HG02943 (cell line): ENCODE measurements around the gene MAGEC1.
"Not testable (repeated sequence)": the region's sequence is repeated elsewhere in the genome, so short reads cannot be mapped to it uniquely, and the experiment has no call there.

Experiments used
- ATAC-seq: cut with Tn5 transposase; IDR thresholded peaks from one replicate; pipeline ENCODE4 v1.9.1; 2021; ENCODE audit warnings: mild to moderate bottlenecking, low read depth, moderate library complexity; ENCODE audit not compliant: unreplicated experiment

MAGEC1 gene, protein sequence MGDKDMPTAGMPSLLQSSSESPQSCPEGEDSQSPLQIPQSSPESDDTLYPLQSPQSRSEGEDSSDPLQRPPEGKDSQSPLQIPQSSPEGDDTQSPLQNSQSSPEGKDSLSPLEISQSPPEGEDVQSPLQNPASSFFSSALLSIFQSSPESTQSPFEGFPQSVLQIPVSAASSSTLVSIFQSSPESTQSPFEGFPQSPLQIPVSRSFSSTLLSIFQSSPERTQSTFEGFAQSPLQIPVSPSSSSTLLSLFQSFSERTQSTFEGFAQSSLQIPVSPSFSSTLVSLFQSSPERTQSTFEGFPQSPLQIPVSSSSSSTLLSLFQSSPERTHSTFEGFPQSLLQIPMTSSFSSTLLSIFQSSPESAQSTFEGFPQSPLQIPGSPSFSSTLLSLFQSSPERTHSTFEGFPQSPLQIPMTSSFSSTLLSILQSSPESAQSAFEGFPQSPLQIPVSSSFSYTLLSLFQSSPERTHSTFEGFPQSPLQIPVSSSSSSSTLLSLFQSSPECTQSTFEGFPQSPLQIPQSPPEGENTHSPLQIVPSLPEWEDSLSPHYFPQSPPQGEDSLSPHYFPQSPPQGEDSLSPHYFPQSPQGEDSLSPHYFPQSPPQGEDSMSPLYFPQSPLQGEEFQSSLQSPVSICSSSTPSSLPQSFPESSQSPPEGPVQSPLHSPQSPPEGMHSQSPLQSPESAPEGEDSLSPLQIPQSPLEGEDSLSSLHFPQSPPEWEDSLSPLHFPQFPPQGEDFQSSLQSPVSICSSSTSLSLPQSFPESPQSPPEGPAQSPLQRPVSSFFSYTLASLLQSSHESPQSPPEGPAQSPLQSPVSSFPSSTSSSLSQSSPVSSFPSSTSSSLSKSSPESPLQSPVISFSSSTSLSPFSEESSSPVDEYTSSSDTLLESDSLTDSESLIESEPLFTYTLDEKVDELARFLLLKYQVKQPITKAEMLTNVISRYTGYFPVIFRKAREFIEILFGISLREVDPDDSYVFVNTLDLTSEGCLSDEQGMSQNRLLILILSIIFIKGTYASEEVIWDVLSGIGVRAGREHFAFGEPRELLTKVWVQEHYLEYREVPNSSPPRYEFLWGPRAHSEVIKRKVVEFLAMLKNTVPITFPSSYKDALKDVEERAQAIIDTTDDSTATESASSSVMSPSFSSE

DNA sequence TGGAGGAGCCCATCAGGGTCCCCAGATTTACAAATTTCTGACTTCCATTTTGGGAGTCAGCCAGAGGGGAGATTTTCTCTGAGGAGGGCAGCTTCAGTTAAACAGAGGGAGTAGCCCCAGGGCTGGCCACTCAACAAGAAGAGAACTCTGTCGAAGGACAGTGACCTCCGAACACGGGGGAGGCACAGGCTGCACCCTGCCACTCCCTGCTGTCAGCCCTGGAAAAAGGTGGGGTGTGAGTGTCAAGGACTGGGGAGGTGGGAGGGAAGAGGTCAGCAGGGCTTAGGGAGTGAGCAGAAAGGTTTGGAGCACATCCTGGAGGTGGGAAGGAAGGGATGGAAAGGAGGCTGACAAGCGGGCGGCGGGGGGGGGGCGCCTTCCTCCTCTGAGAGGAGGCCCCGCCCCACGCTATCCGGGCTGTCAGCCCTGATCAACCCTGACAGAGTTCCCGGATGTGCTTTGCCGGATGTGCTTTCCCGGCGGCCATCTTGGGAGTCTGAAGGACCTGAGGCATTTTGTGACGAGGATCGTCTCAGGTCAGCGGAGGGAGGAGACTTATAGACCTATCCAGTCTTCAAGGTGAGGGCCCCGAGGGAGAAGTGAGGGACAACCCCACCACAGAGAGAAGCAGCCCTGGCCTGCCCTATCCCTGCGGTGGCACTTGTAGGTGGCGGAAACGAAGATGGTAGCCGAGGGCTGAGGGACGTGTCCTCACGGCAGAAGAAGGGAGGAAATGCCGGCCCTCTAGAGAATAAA, at the start of gene MAGEC1:
TSS of gene MAGEC1 (plus strand) at position 495 of the 756 bp plus-strand sequence. CDS start 1,179 bp downstream, outside the sequence.
- ATAC-seq: no peak

DNA sequence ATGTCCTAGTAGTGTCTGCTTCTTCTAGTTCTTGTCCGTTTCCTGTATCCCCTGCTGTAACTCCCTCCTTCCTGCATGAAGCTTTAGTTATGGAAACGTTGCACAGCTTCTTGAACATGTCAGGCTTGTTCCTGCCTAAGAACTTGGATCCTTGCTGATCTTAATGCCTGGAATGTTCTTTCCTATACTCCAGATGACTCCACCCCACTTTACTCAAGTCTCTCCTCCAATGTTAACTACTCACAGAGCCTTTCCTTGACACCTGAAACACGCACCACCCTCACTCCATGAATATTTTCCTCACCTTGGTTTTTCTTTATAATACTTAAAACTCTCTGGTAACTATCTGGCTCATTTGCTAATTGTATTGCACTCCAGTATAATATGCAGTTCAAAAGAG, 46.2 kb upstream of the MAGEC1 start:
- ATAC-seq: no peak

DNA sequence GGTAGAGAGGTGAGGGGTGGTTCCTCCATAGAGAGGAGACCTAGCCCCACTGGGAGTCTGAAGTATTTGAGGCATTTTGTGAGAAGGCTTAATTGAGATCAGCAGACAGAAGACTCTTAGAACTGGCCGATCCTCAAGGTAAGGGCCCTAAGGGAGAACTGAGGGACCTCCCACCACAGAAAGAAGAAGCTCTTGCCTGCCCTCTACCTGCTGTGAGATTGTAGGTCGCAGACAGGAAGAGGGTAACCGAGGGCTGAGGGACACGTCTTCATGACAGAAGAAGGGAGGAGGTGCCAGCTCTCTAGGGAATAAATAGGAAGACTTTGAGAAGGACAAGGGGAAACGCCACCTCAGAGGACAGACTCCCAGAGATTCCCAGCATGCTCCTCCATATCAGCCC, 24.1 kb upstream of the MAGEC1 start:
- ATAC-seq: no peak

DNA sequence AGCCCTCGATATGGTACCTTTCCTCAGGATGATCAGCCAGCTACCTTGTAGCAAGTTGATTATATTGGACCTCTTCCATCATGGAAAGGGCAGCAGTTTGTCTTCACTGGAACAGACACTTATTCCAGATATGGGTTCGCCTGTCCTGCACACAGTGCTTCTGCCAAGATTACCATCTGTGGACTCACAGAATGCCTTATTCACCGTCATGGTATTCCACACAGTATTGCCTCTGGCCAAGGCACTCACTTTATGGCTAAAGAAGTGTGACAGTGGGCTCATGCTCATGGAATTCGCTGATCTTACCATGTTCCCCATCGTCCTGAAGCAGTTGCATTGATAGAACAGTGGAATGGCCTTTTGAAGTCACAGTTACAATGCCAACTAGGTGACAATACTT, 14.9 kb upstream of the MAGEC1 start:
- not testable (repeated sequence) for ATAC-seq

DNA sequence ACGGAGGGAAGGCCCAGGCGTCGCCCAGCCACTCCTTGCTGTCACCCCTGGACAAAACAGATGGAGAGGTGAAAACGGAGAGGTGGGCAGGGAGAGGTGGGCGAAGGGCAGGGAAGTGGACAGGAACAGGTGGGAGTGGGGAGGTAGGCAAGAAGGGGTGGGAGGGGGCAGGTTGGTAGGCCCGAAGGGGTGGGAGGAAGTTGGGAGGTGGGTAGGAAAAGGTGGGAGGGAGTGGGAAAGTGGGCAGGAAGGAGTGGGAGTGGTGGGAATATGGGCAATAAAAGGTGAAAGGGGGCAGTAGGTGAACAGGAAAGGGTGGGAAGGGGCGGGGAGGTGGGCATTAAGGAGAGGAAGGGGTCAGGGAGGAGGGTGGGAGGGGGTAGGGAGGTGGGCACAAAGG, 9.0 kb upstream of the MAGEC1 start:
- no peak for ATAC-seq

DNA sequence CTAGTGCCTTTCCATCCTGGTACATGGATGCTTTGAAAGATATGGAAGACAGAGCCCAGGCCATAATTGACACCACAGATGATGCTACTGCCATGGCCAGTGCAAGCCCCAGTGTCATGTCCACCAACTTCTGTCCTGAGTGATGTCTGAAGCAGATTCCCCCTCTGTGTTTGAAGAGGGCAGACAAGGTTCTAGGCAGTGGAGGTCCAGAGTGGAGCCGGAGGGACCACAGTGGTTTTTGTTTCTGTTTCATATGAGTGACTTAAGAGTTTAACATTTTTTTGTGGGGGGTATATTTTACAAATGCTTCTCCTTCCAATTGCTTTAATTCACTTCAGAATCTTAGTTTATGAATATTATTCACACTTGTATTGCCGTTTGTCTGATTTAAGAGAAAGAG, 6.0 kb upstream of the MAGEC1 start:
- no peak for ATAC-seq

DNA sequence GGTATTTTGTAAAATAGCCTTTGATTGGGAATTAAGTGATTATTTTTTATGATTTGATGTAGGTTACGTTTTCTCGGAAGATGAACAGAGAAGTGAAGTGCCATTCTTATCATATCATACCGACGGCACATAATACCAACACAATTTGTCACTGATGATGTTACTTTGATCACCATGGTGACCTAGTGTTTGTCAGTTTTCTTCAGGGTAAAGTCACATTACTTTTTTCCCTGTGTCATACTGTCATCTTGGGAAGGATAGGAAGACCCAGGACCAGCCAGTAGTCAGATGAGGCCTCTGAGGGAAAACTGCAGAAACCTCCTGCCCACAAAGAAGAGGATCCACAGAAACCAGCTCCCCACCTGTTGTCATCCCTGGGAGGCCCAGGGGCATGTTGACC, 1.3 kb upstream of the MAGEC1 start:
- ATAC-seq: no peak

DNA sequence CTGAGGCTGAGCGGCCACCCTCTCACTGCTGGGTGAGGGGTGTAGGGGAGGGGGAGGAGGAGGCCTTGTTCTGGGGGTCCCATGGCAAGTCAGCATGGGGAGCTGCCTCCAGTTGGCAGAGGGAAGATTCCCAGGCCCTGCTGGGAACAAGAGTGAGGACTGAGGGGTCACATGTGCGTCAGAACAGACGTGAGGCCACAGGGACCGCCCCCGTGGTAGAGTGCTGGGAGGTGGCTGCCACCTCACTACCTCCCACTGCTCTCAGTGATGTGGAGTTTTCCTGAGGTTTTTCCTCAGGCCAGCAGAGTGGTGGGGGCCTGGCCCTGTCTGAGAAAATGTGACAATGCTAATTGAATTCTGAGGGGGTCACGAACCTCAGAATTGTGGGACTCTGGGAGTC, 568 bp downstream of the MAGEC1 start:
- ATAC-seq: no peak

DNA sequence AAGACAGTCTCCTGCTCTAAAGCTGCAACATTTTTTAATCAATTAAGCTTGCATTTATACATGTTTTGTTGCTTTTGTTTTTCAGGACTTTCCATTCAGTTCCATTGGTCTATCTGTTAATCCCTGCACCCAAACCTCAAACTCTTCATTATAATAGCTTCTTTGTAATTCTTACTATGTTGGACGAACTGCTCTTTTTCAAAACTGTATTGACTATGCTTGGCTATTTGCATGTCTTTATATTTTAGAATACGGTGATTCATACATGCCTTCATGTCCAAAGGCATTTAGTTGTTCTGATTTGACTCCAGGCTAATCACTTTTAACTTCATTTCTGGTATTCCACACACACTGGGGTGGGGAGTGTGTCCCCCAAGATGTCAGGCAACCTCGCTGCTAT, 14.1 kb downstream of the MAGEC1 start:
- ATAC-seq: no peak

DNA sequence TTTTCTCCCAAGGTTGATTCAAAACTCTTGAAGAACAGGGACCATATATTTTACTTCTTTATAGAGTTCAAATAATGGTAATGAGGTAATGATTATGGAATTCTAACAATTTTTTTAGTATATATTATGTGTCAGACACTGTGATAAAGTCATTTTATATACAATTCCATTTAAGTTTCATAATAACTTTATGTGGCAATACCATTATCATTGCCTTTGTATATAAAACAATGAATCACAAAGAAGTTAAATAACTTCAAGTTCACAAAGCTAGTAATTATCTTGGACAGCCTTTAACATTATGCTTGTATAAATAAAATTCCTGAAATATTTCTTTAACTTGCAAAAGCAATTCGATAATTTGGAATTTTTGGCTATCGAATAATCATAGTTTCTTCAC, 20.6 kb downstream of the MAGEC1 start:
- no peak for ATAC-seq

DNA sequence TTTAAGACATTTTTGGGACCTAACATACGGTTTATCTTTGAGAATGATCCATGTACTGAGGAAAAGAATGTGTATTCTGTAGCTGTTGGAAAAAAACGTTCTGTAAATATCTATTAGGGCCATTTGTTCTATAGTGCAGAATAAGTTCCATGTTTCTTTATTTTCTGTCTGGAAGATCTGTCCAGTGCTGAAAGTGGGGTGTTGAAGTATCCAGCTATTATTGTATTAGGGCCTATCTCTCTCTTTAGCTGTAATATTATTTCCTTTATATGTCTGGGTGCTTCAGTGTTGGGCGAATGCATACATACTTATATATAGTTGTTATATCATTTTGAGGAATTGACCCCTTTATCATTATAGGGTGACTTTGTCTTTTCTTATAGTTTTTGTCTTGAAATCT, 24.7 kb downstream of the MAGEC1 start:
- no peak for ATAC-seq

DNA sequence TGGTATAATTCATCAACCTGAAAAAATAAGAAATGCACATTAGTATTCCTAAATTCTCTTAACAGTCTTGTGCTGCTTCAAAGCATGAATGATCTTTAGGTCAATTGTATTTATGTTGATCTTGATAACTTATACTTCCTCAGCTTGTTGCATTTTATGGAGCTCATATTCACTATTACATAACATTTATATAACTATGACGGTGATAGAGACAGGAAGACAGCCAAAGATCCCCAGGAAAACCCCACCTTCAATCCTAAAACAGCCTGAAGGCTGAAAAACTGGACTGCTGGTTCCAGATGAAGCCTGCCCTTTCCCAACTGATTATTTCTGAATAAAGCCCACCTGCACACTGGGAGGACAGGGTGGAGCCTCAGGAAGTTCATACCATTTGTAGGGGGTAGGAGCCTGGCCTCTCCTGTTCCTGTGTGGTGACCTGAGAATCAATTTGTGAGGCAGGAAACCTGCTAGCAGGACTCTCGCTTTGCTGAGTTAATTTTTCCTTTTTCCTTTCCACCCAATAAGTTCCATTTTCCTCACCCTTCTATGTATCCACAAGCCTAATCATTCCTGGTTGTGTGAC, 30.5 kb downstream of the MAGEC1 start:
- no peak for ATAC-seq

DNA sequence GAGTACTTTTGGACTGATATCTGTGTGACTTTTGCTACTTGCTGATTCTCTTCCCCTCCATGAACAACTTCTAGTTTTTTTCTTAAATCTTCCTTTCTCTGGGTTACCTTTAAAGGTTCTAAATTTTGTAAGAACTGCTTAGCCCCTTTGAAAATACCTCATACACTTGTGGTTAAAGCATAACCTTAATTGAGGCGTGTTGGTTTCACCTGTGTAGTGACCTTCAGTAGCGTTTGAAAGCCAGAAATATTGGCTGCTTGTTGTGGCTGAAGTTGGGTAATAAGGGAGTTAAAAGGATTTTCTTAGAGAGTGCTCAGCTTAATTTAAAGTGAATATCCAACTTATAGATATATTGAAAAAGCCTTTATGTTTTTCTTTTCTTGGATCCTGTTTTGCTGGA, 32.0 kb downstream of the MAGEC1 start:
- ATAC-seq: no peak

DNA sequence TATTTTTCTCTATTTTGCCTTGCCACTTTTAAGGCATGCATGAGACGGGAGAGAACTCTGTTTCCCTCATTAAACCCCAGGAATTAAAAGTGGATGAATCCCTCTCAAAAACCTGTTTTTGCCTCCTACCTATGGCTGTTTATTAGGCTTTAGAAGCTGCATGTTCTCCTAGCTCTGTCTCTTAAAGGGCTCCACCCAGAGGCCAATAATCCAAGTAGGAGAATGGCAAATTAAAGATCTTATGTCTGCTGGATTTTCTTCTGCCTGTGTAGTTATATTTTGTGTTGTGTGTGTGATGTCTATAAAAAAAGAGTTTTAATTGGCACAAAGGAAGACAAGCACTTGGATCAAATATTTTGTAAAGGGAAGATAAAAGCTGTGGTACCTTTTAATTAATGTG, 32.4 kb downstream of the MAGEC1 start:
- no peak for ATAC-seq

DNA sequence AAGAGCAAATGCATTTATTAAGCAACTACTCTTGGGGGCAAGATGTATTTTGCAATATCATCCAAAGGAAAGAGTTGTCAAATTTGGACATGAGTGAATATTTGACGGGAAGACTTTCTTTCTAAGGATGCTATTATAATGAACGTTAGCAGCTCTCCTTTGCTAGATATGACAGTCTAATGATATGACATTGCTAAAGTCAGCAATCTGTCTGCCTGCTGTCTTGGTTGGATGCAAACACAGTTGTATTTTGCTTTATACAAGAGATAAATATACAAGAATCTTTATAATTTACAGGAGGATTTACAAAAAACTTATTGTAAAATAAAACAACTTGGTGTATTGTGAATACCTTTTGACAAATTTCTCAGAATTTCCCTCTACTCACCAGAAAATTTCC, 37.5 kb downstream of the MAGEC1 start:
- ATAC-seq: no peak

DNA sequence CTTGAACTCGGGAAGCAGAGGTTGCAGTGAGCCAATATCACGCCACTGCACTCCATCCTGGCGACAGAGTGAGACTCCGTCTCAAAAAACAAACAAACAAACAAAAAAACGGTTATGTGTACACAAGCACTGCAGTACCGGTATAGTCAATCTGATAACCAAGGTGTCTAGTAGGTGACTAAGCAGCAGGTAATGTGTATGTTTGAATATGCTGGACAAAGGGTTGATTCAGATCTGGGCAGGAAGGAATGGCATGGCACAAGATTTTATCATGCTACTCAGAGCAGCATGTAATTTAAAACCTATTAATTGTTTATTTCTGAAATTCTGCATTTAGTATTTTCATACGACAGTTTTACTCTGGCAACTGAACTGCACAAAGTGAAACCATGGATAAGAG, 41.7 kb downstream of the MAGEC1 start:
- ATAC-seq: no peak

DNA sequence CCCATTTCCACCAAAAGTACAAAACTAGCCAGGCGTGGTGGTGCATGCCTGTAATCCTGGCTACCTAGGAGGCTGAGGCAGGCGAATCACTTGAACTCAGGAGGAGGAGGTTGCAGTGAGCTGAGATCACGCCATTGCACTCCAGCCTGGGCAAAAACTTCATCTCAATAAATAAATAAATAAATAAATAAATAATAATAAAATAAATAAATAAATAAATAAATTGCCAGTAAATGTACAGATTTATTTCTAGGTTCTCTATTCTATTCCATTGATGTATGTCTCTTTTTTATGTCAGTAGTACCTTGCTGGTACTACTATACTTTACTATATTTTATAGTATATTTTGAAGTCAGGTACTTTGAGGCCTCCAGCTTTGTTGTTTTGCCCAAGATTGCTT, 43.7 kb downstream of the MAGEC1 start:
- ATAC-seq: no peak

DNA sequence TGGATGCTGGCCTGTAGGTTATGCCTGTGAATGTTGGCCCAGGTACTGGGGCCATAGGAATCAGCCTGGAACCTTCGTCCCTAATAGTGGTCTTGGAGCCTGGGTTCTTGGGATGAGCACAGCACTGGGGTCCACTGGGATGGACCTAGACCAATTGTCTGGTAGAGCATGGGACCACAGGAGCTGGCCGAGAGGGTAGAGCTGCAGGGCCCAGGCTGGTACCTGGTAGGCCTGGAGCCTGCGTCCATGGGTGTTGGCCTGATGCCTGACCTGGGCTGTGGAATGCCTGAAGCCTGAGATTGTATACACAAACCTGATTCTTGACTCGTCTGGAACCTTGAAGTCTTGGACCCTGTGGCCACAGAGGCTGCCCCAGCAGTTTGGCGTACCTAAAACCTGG, 48.9 kb downstream of the MAGEC1 start:
- no peak for ATAC-seq

DNA sequence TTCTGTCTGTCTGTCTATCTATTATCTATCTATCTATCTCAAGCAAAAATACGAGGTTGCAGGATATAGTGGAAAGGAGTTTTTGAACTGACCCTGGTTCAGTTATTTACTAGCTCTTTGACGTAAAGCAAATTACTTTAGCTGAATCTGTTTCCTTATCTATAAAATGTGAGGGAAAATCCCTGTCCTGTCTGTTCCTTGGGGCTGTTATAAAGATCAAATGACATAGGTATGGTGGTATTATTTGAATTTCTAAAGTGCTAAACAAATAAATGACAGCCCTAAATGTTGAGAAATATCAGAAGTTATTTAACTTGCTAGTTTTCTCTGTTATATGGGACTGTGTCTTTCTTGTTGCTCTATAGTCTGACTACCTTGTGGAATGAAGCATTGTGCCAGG, 55.0 kb downstream of the MAGEC1 start:
- no peak for ATAC-seq
